HG02981 (cell line): ENCODE data around the gene FAM78B.

Experiments
- ATAC-seq: cut with Tn5 transposase; IDR thresholded peaks from one replicate; pipeline ENCODE4 v1.9.1; 2021; ENCODE audit warnings: mild to moderate bottlenecking, moderate library complexity; ENCODE audit not compliant: unreplicated experiment

The FAM78B gene

GRCh38 chr1:166073489-166073888 lies 93.3 kb downstream of the FAM78B start:
- no peak for ATAC-seq

GRCh38 chr1:166069390-166069789 lies 97.4 kb downstream of the FAM78B start:
- ATAC-seq: no peak

DNA sequence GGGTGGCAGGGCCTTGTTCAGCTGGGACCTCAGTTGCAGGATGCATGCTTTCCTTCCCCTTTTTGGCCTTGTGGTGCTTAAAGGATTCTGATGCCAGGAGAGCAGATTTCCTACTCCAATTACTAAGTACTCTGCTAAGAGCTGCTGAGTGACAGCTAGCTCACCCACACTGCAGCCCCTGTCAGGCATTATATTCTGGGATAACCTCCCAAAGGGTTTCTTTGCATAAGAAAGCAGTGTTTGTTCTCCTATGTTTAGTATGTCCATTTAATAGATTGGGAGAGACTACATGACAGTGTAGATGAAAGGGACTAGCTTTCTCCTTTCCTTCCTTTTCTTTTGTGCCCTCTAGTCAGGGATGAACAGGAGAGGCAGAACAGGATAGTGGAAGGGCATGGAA lies 100.7 kb downstream of the FAM78B start:
- no peak for ATAC-seq

DNA sequence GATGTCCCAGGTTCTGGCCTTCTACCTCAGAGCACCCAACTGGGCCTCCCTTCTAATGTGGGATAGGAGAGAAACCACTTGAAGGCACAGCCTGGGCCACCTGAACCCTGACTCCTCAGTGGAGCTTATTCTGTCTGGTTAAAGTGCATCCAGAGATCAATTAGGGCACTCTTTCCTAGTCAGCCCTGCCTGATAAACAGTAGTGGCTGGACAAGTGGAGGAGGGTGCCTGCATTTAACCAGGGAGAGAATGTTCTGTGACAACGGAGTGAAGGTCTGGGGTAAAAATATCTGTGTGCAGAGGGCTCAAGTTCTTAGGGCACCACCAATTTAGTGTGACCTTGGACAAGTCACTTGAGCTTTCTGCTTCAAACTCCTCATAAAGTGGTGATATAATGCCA lies 101.8 kb downstream of the FAM78B start:
- ATAC-seq: no peak

GRCh38 chr1:166064313-166064926 lies 102.4 kb downstream of the FAM78B start:
- ATAC-seq: no peak

- ATAC-seq: no peak
Measured at GRCh38 chr1:166063701-166064100, 103.1 kb downstream of the FAM78B start.

DNA sequence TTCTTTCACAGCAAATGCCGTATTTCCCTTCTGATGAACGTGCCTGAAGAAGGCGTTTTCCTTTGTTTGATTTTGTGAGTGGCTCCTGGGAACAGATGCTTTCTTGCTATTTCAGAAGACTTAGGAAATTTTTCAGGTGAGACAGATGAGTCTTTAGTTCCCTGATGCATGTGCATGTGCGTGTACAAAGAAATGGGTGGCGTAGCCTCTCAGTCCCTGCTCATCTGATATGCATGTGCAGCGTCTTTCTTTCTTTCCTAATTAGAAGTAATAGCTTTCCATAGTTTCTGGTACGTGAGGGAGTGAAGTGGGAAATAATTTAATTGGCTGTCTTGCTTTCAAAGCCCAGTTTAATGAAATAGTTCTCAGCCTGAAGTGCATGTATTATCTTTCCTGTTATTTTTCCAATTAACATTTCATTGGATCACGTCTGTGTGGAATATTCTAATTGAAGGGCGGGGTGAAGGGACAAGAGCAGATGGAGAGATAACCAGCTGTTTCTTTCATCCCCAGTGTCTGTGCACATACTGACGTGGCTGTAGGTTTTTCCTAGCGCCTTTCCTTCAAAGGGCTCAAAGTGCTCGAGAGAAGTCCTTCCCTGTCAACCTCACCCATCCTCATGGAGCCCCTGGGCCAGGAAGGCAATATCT lies 104.3 kb downstream of the FAM78B start:
- no peak for ATAC-seq

- ATAC-seq: no peak
Measured at GRCh38 chr1:166057650-166058049, 109.2 kb downstream of the FAM78B start.

- no peak for ATAC-seq
Measured at GRCh38 chr1:166053395-166053794, 113.4 kb downstream of the FAM78B start.

DNA sequence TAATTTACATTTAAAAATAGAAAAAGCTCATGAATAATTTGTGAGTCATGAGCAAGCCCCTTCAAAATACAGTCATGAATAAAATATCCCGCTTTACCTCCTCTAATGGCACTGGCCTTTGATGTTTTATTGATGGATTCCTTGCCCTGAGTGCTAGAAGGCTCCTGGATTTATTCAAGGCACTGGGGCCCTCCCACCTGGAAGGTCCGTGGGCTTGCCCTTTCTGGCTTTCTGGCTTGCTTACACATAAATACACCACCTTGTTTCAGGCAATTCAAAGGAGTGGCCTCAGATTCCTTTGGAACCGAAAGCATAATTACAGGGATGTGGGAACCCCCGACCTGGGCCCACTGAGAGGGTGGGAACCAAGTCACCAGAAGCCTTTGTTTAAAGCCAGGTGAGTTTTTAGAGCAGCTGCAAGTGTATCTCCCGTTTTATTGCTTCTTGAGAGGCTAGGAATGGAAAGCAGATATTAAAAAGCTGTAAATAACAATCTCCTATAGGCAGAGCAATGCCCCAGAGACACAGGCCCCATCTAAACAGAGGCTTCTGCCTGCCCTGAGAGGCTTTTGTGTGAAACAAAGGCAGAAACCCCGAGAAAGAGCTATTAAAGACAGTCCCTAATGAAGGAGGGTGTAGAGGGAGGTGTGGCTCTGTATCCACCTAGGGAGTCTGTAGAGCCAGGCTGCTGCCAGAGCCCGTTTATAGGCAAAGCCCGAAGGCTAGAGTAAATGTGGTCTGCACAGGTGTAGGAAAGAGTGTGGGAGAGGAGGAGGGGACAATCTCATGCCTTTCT lies 126.4 kb downstream of the FAM78B start:
- ATAC-seq: no peak

GRCh38 chr1:166039436-166040201 lies 127.2 kb downstream of the FAM78B start:
- no peak for ATAC-seq

- ATAC-seq: no peak
Measured at GRCh38 chr1:166036092-166036491, 130.7 kb downstream of the FAM78B start.

GRCh38 chr1:166032572-166033371 lies 134.0 kb downstream of the FAM78B start:
- ATAC-seq: no peak

DNA sequence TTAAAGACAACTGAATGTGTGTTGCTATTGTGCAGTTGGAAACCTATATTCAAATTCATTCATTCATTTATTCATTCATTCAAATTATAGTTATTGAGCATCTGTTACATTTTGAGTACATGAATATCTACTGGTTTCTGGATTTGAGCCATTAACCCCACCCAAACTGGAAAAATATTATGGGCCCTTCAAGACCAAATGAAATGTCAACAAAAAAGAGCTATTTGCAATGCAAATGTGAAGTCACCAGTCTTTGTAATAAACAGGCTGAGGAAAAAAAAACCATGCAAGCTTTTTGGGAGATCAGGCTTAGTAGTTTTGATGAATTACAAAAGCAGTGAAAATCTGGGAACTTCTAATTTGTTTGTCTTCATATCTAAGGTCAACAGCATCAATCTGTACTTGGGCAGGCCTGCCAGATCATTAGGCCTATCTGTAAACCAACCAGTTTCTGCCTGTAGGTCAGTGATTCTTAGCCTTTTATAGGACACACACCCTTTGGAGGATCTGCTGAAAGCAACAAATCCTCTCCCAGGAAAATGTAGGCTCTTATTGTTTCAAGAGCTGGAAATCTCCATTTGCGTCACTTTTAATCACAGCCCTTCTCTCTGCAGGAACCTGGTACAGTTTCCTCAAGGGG lies 134.7 kb downstream of the FAM78B start:
- ATAC-seq: no peak

DNA sequence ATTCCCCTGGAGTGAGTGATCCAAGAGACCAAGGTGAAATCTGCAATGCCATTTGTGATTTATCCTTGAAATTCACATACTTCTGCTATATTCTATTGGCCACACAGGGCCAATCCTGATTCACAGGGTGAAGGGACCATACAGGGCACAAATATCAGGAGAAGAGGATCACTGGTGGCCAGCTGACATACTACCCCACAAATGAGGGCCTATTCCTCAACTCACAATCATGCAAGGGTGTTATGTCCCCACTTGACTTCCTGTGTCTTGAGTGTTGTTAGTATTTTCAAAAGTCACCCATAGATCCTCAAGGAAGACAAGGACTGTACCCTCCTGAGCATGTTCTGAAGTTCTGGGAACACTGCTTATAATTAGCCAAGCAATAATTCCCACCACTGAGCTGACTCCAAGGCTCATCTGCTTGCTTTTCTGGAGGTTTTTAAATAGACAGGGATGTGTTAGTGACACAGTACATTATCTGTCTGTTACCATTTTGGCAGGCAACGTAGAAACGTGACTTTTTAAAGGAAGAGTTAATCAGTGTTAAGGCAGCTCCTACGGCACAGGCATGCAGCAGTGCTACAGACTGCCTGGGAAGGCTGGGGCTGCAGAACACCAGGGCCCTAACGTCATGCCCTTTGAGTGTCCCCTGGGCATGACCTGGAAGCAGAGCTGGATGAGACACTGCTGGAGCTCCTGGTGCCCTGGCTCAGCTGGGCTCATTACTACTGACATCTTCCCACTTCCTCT lies 137.4 kb downstream of the FAM78B start:
- ATAC-seq: no peak

- ATAC-seq: no peak
Measured at GRCh38 chr1:166026555-166026954, 140.2 kb downstream of the FAM78B start.

DNA sequence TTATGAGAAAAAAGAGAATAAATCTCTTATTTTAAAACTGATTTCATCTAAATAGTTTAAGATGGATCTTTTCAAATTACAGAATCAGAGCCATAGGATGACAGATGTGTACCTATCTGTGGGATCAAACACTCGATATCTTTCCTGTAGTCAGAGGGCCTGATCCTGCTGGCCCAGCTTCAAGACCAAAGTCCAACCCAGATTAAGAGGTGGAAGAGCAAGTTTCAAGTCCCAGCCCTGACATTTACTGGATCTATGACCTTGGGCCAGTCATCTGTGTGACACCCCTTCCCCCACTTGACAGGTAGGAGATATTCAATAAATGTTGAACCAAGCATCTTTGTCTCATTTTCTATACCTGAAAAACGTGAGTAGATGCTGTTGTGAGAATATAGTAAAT lies 140.7 kb downstream of the FAM78B start:
- no peak for ATAC-seq

DNA sequence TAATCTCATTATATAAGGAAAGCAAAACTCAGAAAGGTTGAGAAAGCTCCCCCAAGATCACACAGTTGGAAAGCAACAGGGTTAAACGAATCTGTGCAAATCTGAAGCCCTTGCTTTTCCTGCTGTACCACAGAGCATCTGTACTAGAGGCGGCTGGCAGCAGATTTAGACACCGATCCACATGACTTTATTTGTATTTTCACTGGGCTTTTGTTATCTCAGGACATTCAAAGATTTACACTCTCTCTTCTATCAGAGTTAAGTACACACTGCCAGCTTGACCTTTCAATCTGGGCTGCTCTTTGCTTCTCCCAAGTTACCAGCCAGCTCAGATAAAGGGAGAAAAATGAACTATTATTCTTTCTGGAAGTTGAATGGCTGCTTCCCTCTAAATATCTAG lies 146.6 kb downstream of the FAM78B start:
- no peak for ATAC-seq
